Keratinocyte (primary cell): Measurements from ENCODE around the gene COA4. TPM values are rescaled to one million over a fixed set of nuclear protein-coding genes. Genes with fewer than 3 reads are reported as not detected.

Experiments used
- DNase-seq: peaks from one replicate; pipeline ENCODE4 v3.0.0-alpha.2; 2011; ENCODE audit warnings: low read depth, missing footprints, low spot score
- FAIRE-seq: peaks from 2 replicates; lab custom pipeline; 2011; peaks lifted over from hg19 to GRCh38; lab: Jason Lieb, UNC
- H2AFZ ChIP-seq: 2 replicates; pipeline ENCODE4 v1.6.0; 2012; ENCODE audit warnings: low read length, control low read depth, inconsistent platforms; ENCODE audit not compliant: control insufficient read depth
- H3K27ac ChIP-seq: 2 replicates; pipeline ENCODE4 v1.5.1; 2011; ENCODE audit warnings: low read length; ENCODE audit not compliant: control insufficient read depth, insufficient read depth
- H3K27me3 ChIP-seq: 3 replicates; pipeline ENCODE4 v1.6.0; 2011; ENCODE audit warnings: low read length; ENCODE audit not compliant: control insufficient read depth, insufficient read depth; ENCODE audit errors: extremely low read depth
- H3K36me3 ChIP-seq, 2 experiments: 2 replicates in 1 of 2; 3 replicates in 1 of 2; pipeline ENCODE4 v1.5.1; 2011; ENCODE audit warnings: low read length in 2 of 2, mild to moderate bottlenecking in 1 of 2; ENCODE audit not compliant: control insufficient read depth in 2 of 2, insufficient read depth in 2 of 2; ENCODE audit errors: extremely low read depth in 1 of 2
- H3K4me1 ChIP-seq: 3 replicates; pipeline ENCODE4 v1.5.1; 2011; ENCODE audit warnings: low read length; ENCODE audit not compliant: control insufficient read depth, insufficient read depth; ENCODE audit errors: extremely low read depth
- H3K4me2 ChIP-seq: 3 replicates; pipeline ENCODE4 v1.6.0; 2011; ENCODE audit warnings: low read depth, low read length; ENCODE audit not compliant: control insufficient read depth, insufficient read depth; ENCODE audit errors: extremely low read depth
- H3K4me3 ChIP-seq, 3 experiments: fragments of 200-600 bp in 1 of 3; sonication (generic) in 1 of 3; 2 replicates in 2 of 3; 3 replicates in 1 of 3; pipeline ENCODE4 v1.5.1; 2011 to 2016; ENCODE audit warnings: low read length in 3 of 3, mild to moderate bottlenecking in 3 of 3, control low read depth in 2 of 3, inconsistent platforms in 1 of 3, low read depth in 1 of 3, mixed read lengths in 1 of 3, mixed run types in 1 of 3, moderate library complexity in 1 of 3; ENCODE audit not compliant: control insufficient read depth in 2 of 3, insufficient read depth in 2 of 3; ENCODE audit errors: extremely low read depth in 1 of 3
- H3K79me2 ChIP-seq: 2 replicates; pipeline ENCODE4 v1.6.0; 2012; ENCODE audit warnings: low read length; ENCODE audit not compliant: control insufficient read depth, insufficient read depth
- H3K9ac ChIP-seq: 3 replicates; pipeline ENCODE4 v1.6.0; 2011; ENCODE audit warnings: low read length; ENCODE audit not compliant: control insufficient read depth, insufficient read depth; ENCODE audit errors: extremely low read depth
- H3K9me1 ChIP-seq: 3 replicates; pipeline ENCODE4 v1.6.0; 2011; ENCODE audit warnings: low read length; ENCODE audit not compliant: control insufficient read depth, insufficient read depth; ENCODE audit errors: extremely low read depth
- H3K9me3 ChIP-seq: 2 replicates; pipeline ENCODE4 v1.5.1; 2012; ENCODE audit warnings: low read depth, low read length; ENCODE audit not compliant: control insufficient read depth
- H4K20me1 ChIP-seq: 3 replicates; pipeline ENCODE4 v1.6.0; 2011; ENCODE audit warnings: low read length; ENCODE audit not compliant: control insufficient read depth, insufficient read depth; ENCODE audit errors: extremely low read depth
- CTCF ChIP-seq, 3 experiments: IDR thresholded peaks in 1 of 3; conservative IDR thresholded peaks in 1 of 3; optimal IDR thresholded peaks in 1 of 3; 2 replicates in 2 of 3; 3 replicates in 1 of 3; pipeline versions ENCODE3 to v1.5.1; 2011; ENCODE audit warnings: low read length in 3 of 3, mild to moderate bottlenecking in 3 of 3, moderate library complexity in 2 of 3, control low read depth in 1 of 3, inconsistent platforms in 1 of 3; ENCODE audit not compliant: insufficient read depth in 2 of 3; ENCODE audit errors: extremely low read depth in 1 of 3
- EZH2 ChIP-seq: IDR thresholded peaks from one replicate; pipeline ENCODE4 v1.6.1; 2012; ENCODE audit warnings: inconsistent platforms, mild to moderate bottlenecking, low read length, moderate library complexity
- dilution Hi-C: fragments of 300-500 bp; cut with MboI; formaldehyde crosslinking; loops from one replicate; pipeline ENCODE4 v1.7.0; 2020; ENCODE audit warnings: low sequenced_read_pairs; ENCODE audit not compliant: extremely low pct_ligation_motif_present
- polyA plus RNA-seq, 5 experiments: library from polyadenylated mRNA; depleted of rRNA in 3 of 5; stranded (reverse) in 3 of 5; stranded (forward) in 1 of 5; unstranded in 1 of 5; fragments of >200 nt; gene quantifications; 1 replicate in 1 of 5; 2 replicates in 3 of 5; 3 replicates in 1 of 5; pipeline versions ENCODE4 v1.2.1 to v1.2.3, GENCODE V29; 2011 to 2012; ENCODE audit warnings: missing spikeins in 2 of 5, low read depth in 1 of 5, low replicate concordance in 1 of 5

Gene COA4
- polyA plus RNA-seq, 1 donor (not counting 4 experiments of a cell fraction or from before 2014, with no cell fraction given): 82.2 TPM

DNA sequence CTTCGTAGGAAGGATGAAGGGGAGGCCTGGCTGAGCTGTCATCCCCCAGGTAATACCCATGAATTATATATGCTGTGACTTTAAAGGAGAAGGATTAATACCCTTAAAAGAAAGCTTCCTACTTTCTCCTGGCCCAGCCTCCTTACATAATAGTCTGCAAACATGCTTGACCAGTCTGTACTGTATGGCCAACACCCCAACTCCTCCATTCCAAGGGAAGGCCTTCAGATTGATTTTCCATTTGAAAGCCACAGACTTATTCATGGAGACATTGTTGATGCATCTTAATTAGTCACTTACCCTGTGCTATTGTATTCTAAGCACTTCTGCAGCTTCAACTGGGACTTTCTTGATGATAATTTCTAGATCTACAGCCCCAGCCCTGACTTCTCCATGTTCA, 2.1 kb upstream of the COA4 start:
- Histone ChIP-seq H3K9me3 (no peaks in the 10 kb centered on the region), H2AFZ (no peak overlapping the region), H3K36me3 (peaks cover 2 to 12% of the 10 kb centered on the region in 2 experiments), H3K9me1 (no peaks in the 10 kb centered on the region), H4K20me1 (no peaks in the 10 kb centered on the region), H3K27me3 (no peaks in the 10 kb centered on the region), H3K4me1 (peaks cover 15% of the 10 kb centered on the region), H3K79me2 (peaks cover 33% of the 10 kb centered on the region), H3K4me3 (no peak overlapping the region), H3K9ac (no peak overlapping the region), H3K27ac (no peak overlapping the region), H3K4me2 (no peak overlapping the region)
- FAIRE-seq (no peak), DNase-seq (no peak)
- TF ChIP-seq CTCF (optimal IDR thresholded peaks at IDR 0.05 in 1 of 3, IDR thresholded peaks at IDR 0.05 in 1 of 3, conservative IDR thresholded peaks at IDR 0.05 in 1 of 3; ENCODE audit: extremely low read depth in 1 of 3, insufficient read depth in 2 of 3, low read length in 3 of 3) (no peak), EZH2 (no peak)
- dilution Hi-C loops: no loop called here

- Histone ChIP-seq H3K4me2 (peak overlapping the region; percentile 79), H3K9me3 (no peaks in the 10 kb centered on the region), H2AFZ (peak overlapping the region; percentile 97), H3K27me3 (no peaks in the 10 kb centered on the region), H3K27ac (peak overlapping the region; percentile 97), H3K9ac (peak overlapping the region; percentile 99), H3K4me1 (peaks cover 15% of the 10 kb centered on the region), H4K20me1 (no peaks in the 10 kb centered on the region), H3K4me3 (peak overlapping the region; percentile 67 to 100 (median 99)), H3K9me1 (no peaks in the 10 kb centered on the region), H3K36me3 (peaks cover 4 to 23% of the 10 kb centered on the region in 2 experiments), H3K79me2 (peaks cover 36% of the 10 kb centered on the region)
- FAIRE-seq (no peak), DNase-seq (no peak)
- dilution Hi-C loops: no loop called here
- no peak for TF ChIP-seq CTCF (optimal IDR thresholded peaks at IDR 0.05 in 1 of 3, IDR thresholded peaks at IDR 0.05 in 1 of 3, conservative IDR thresholded peaks at IDR 0.05 in 1 of 3; ENCODE audit: extremely low read depth in 1 of 3, insufficient read depth in 2 of 3, low read length in 3 of 3)
Observed at GRCh38 chr11:73875840-73876239, 806 bp downstream of the COA4 start.
